ENCODE results near the gene STARD3. TPM values are rescaled to one million over a fixed set of nuclear protein-coding genes. Genes with fewer than 3 reads are reported as not detected.

The STARD3 gene
- total RNA-seq, 4 donors from 2014 or later: 39.2 to 63.9 (median 43.5) TPM

DNA sequence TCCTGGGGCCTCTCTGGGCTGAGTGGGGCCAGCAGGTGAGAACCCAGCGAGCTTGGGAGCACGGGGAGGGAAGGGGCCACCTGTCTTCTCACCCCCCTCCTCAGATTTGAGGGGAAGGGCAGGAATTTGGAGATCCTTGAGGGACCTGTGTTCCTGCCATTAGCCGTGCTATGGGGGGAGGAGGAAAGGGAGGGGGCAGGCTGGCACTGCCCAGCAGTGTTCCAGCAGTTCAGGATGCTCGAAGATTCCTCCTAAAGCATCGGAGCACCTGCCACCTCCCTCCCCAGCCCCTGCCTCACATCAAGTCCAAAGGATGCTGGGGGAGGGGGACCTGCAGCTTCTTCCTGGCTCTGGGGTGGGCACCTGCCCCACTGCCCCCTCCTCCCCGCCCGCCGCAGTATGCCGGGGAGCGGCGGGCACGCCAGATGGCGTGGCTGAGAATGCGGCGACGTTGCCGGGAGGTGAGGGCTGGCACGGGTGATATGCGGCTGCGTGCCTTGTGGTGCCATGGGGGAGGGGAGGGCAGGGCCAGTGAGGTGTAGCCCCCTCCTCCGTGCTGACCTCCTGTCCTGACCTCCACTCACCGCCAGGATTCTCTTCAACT lies 24.6 kb upstream of the STARD3 start:
- TF ChIP-seq, protein P1, sequence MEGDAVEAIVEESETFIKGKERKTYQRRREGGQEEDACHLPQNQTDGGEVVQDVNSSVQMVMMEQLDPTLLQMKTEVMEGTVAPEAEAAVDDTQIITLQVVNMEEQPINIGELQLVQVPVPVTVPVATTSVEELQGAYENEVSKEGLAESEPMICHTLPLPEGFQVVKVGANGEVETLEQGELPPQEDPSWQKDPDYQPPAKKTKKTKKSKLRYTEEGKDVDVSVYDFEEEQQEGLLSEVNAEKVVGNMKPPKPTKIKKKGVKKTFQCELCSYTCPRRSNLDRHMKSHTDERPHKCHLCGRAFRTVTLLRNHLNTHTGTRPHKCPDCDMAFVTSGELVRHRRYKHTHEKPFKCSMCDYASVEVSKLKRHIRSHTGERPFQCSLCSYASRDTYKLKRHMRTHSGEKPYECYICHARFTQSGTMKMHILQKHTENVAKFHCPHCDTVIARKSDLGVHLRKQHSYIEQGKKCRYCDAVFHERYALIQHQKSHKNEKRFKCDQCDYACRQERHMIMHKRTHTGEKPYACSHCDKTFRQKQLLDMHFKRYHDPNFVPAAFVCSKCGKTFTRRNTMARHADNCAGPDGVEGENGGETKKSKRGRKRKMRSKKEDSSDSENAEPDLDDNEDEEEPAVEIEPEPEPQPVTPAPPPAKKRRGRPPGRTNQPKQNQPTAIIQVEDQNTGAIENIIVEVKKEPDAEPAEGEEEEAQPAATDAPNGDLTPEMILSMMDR (IDR thresholded peaks at IDR 0.05; ENCODE audit: low read depth): no peak

DNA sequence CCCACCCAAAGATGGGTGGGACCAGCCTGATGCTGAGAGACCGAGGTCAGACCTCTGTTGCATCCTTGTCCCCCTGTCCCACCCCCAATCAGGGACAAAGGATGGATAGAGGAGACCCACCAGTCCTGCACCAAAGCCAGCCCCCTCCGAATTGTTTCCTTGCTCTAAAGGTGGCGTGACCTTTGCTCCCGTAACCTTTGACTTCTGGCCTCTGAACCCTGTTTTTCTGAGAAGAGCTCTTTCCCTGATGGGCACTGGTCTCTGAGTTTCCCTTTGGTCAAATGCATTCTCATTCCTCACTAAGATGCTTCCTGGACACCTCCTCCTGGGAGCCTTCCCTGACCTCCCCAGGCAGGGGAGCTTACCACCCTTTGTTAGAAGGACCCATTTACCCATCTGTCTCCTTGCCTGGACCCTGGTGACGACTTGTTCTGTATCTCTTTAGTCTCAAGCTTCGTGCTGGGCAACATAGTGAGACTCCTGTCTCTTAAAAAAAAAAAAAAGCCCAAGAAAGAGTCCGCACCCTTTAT lies 23.9 kb upstream of the STARD3 start:
- TF ChIP-seq, protein P1 (IDR thresholded peaks at IDR 0.05; ENCODE audit: low read depth): no peak

DNA sequence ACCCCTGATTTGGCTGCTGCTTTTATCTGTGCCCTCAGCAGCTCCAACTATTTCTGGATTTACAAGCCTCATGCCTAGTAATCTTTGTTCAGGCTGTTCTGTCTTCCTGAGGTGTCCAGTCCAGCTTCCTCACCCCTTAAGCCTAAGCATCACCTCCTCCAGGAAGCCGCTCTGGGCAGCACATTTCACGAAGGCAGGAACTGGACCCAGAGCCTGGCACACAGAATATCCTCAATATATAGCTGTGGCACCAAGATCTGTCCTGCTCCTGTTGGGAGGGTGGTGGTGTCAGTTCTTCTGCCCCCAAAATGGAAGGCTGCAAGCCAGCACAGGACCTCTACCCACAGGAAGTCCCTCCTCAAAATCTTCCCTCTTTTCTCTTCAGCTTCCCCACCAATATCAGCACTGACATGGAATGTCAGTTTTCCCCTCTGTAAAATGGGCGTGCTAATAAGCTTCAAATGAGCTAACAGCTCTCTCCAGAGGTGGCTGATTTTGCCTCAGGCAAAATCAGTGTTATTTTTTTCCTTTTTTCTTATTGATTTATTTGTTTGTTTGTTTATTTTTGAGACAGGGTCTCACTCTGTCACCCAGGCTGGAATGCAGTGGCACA lies 22.3 kb upstream of the STARD3 start:
- TF ChIP-seq, protein P1 (IDR thresholded peaks at IDR 0.05; ENCODE audit: low read depth): no peak

DNA sequence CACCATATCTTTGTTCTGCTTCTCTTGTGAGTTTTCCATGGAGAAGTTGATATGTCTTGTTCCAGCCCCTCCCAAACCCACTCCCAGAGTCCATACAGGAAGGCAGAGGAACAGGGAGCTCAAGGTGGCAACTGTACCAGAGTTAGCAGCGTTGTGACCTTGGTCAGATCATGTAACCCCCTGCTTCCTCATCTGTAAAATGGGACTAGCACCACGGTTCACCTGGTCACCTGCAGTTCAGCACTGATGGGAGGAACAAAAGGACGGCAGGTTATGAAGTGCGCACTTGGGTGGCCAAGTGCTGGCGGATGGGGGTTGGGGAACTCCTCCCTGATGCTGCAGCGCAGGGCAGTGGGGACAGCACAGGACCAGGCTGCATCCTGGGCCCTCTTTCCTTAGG lies 21.5 kb upstream of the STARD3 start:
- TF ChIP-seq, protein P1 (IDR thresholded peaks at IDR 0.05; ENCODE audit: low read depth): no peak

DNA sequence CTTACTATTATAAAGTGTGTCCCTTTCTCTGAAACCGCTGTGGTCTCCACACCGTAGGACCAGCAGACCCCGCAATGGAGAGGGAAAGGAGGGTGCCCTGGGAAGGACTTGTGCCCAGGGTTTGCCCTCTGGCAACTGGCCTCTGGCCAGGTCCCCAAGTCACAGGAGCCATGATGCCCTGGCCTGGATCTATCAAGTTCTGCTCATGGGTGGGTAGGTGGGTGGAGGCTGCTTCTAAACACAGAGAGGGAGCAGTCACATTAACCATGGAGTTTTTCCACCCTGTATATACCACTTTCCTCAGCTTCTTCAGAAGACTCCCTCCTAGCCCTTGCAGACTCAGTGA lies 19.9 kb upstream of the STARD3 start:
- TF ChIP-seq, protein P1 (IDR thresholded peaks at IDR 0.05; ENCODE audit: low read depth): no peak

DNA sequence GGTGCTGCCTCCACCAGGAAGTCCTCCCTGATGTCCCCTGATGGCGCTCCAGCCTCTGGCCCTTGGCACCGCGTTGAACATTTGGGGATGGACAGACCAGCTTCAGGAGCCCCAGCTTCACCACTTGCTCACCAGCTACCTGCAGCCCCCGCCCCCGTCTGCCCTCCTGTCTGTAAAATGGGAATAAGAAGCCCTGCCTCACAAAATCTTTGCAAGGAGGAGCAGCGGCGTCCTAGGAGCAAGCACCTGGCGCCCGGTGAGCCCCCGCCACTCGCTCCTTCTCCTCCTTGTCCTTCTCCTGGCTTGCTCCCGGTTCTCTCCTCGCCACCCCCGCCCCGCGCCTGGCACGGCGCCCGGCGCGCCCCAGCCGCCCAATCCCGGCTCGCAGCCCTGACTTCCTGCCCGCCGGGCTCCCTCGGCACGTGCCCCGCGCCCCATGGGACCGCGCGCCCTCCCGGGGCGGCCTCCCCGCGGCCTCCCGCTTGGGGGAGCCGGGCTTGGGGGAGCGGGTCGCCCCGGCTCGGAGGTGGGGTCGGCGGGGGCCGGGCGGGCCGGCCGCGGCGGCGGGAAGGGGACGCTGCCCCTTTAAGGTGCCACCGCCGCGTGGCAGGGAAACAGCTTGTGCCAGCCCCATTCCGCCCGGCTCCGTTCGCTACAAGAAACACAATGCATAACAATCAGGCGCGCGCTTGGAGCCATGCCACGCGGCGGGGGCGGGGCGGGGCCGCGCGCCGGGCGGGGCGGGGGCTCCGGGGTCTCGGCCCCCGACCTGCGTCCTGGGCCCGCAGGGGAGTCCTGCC lies 19.3 kb upstream of the STARD3 start:
- TF ChIP-seq, protein P1 (IDR thresholded peaks at IDR 0.05; ENCODE audit: low read depth): no peak
